Prostate gland (tissue), 2 donors: Measurements from ENCODE around the gene HOXA5. TPM values are rescaled to one million over a fixed set of nuclear protein-coding genes. Genes with fewer than 3 reads are reported as not detected.

Experiments used
- DNase-seq: peaks from one replicate; pipeline ENCODE4 v3.0.0-alpha.2; 2019; ENCODE audit warnings: low spot score
- H3K27ac ChIP-seq, 2 donors: fragments of 200-600 bp; sonication (generic); 2 replicates each; pipeline ENCODE4 v1.5.1; 2017 to 2019
- H3K27me3 ChIP-seq: fragments of 200-600 bp; sonication (generic); replicated peaks from 2 replicates; pipeline ENCODE4 v1.5.1; 2019; ENCODE audit not compliant: insufficient read depth
- H3K36me3 ChIP-seq, 2 donors: fragments of 200-600 bp; sonication (generic); 1 replicate in 1 of 2; 2 replicates in 1 of 2; pipeline versions ENCODE4 v1.5.1 to v1.8.1; 2017 to 2019
- H3K4me1 ChIP-seq: fragments of 200-600 bp; sonication (generic); replicated peaks from 2 replicates; pipeline ENCODE4 v1.5.1; 2019
- H3K4me3 ChIP-seq, 2 donors: fragments of 200-600 bp; sonication (generic); 2 replicates each; pipeline ENCODE4 v1.5.1; 2017 to 2019
- H3K9me3 ChIP-seq: fragments of 200-600 bp; sonication (generic); 2 replicates; pipeline ENCODE4 v1.5.1; 2017
- POLR2A ChIP-seq: fragments of 450-650 bp; IDR thresholded peaks from one replicate; pipeline ENCODE4 v1.6.1; 2016; ENCODE audit warnings: antibody characterized with exemption, mild to moderate bottlenecking
- POLR2AphosphoS5 ChIP-seq: sonication (generic); formaldehyde crosslinking; IDR thresholded peaks from one replicate; pipeline ENCODE4 v1.6.1; 2017; ENCODE audit warnings: antibody characterized with exemption
- WGBS: methylation state at CpG from one replicate; pipeline ENCODE4 v1.1.5; 2018; 5-methylcytosine and 5-hydroxymethylcytosine counted together
- intact Hi-C: fragments of 100-400 bp; cut with DNase I; formaldehyde crosslinking; loops from one replicate; pipeline ENCODE4 v1.14.2; 2022
- total RNA-seq, 2 donors: library from RNA; depleted of rRNA; stranded (reverse); fragments of >200 nt; gene quantifications; one replicate each; pipeline ENCODE4 v1.1.0, GENCODE V29; 2016
- TF ChIP-seq, protein P1 (sequence below), 4 experiments: fragments of 200-600 bp in 2 of 4; fragments of 450-650 bp in 2 of 4; sonication (generic) in 2 of 4; IDR thresholded peaks; 1 replicate in 3 of 4; 2 replicates in 1 of 4; pipeline ENCODE4 v1.5.1; 2016 to 2019; ENCODE audit warnings: antibody characterized with exemption in 4 of 4, mild to moderate bottlenecking in 2 of 4, moderate library complexity in 2 of 4

Gene HOXA5
- total RNA-seq, 2 donors from 2014 or later = 3.7 to 12.9 TPM

GRCh38 chr7:27139334-27140125 is 4.0 kb downstream of the HOXA5 start:
- intact Hi-C loops = no loop called here
- H3K4me3 ChIP-seq = peak overlapping the region in 1 of 2 donors; percentile 16
- no peaks in the 10 kb centered on the region for H3K4me1 ChIP-seq
- H3K9me3 ChIP-seq = no peaks in the 10 kb centered on the region
- DNase-seq = no peak
- no peaks in the 10 kb centered on the region for H3K36me3 ChIP-seq
- H3K27me3 ChIP-seq = no peaks in the 10 kb centered on the region
- H3K27ac ChIP-seq = peak overlapping the region in 1 of 2 donors; percentile 27
- WGBS = 70% methylated on average over 48 of the region's 53 CpGs
- TF ChIP-seq POLR2AphosphoS5 = no peak
- TF ChIP-seq, protein P1, sequence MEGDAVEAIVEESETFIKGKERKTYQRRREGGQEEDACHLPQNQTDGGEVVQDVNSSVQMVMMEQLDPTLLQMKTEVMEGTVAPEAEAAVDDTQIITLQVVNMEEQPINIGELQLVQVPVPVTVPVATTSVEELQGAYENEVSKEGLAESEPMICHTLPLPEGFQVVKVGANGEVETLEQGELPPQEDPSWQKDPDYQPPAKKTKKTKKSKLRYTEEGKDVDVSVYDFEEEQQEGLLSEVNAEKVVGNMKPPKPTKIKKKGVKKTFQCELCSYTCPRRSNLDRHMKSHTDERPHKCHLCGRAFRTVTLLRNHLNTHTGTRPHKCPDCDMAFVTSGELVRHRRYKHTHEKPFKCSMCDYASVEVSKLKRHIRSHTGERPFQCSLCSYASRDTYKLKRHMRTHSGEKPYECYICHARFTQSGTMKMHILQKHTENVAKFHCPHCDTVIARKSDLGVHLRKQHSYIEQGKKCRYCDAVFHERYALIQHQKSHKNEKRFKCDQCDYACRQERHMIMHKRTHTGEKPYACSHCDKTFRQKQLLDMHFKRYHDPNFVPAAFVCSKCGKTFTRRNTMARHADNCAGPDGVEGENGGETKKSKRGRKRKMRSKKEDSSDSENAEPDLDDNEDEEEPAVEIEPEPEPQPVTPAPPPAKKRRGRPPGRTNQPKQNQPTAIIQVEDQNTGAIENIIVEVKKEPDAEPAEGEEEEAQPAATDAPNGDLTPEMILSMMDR (IDR thresholded peaks at IDR 0.05) = no peak

GRCh38 chr7:27138985-27139333 is 4.5 kb downstream of the HOXA5 start:
- intact Hi-C loops = no loop called here
- no peaks in the 10 kb centered on the region for H3K9me3 ChIP-seq
- H3K4me3 ChIP-seq = no peak overlapping the region
- no peak for DNase-seq
- 70% methylated on average over 11 of the region's 11 CpGs for WGBS
- TF ChIP-seq, protein P1 (IDR thresholded peaks at IDR 0.05) = no peak
- no peak for TF ChIP-seq POLR2AphosphoS5
- TF ChIP-seq POLR2A = no peak
- no peaks in the 10 kb centered on the region for H3K4me1 ChIP-seq
- H3K36me3 ChIP-seq = no peaks in the 10 kb centered on the region
- H3K27ac ChIP-seq = peak overlapping the region in 1 of 2 donors; percentile 37
- H3K27me3 ChIP-seq = no peaks in the 10 kb centered on the region

DNA sequence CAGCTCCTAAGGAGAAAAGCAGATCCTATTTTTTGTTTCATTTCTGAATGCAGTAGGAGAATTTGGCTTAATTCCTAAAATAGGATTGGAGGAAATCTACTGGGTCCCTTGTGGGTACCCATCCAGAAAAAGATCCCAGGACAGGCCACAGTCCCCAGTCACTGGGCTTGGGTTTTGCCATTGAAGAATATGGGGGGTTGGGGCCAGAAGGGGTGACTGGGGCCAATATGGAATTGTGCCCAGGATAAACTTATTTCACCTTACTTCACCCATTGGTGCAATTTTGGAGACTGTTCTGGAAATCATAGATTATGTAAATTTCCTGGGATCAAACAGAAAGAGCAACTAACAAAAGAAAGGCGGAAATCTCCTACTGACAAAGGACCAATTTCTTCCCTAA is 5.0 kb downstream of the HOXA5 start:
- intact Hi-C loops = no loop called here
- Histone ChIP-seq H3K27ac (peak overlapping the region in 1 of 2 donors; percentile 37), H3K9me3 (no peaks in the 10 kb centered on the region), H3K4me1 (no peaks in the 10 kb centered on the region), H3K27me3 (no peaks in the 10 kb centered on the region), H3K36me3 (no peaks in the 10 kb centered on the region), H3K4me3 (no peak overlapping the region)
- no peak for DNase-seq
- 85% methylated on average over 1 of the region's 1 CpG for WGBS
- TF ChIP-seq POLR2A (no peak), POLR2AphosphoS5 (no peak)
- TF ChIP-seq, protein P1 (IDR thresholded peaks at IDR 0.05) = no peak

DNA sequence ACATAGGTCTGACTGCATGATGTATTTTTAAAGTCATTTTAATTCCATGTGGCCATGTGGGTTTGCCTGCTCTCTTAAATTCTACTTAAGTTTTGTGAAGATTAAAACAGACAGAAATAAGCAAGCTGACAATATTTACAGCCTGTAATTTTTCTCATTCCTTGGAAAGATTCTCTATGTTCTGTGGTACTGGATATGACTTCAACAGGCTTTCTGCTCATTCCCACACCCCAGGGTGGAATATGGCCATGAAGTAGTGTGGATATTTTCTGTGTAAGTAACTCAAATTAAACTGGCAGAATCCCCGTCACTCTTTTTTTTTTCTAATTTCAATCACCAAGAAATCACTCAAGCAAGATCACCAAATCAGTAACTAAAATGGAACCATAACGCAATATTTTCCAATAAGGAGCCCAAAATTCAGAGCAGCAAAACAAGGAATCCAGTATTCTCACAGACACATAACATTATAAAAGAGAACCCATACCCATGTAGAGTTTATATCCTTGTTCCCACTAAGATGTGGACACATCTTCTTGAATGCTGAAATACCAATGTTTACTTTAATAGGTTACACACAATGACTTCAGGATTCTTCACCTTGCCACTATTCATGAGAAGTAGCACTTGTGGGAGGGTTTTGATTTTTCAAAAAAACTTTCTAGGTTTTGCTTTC is 5.7 kb downstream of the HOXA5 start:
- H3K4me1 ChIP-seq = no peaks in the 10 kb centered on the region

More for the DNA sequence above, 5.7 kb downstream of the HOXA5 start:
- H3K27ac ChIP-seq = peak overlapping the region in 1 of 2 donors; percentile 34
- no peaks in the 10 kb centered on the region for H3K27me3 ChIP-seq
- intact Hi-C loops = no loop called here
- no peak overlapping the region for H3K4me3 ChIP-seq
- WGBS = 90% methylated on average over 2 of the region's 2 CpGs
- no peak for DNase-seq
- H3K9me3 ChIP-seq = no peaks in the 10 kb centered on the region
- TF ChIP-seq POLR2AphosphoS5 (no peak), POLR2A (no peak)
- TF ChIP-seq, protein P1 (IDR thresholded peaks at IDR 0.05) = no peak
- H3K36me3 ChIP-seq = no peaks in the 10 kb centered on the region
